ENCODE results near the gene STIMATE. TPM values are rescaled to one million over a fixed set of nuclear protein-coding genes. Genes with fewer than 3 reads are reported as not detected.
A peak's percentile ranks its signal among the peaks of the same experiment; 100 is the strongest.

STIMATE gene
- total and polyA plus RNA-seq, 4 donors = 14.0 to 24.4 (median 20.9) TPM

DNA sequence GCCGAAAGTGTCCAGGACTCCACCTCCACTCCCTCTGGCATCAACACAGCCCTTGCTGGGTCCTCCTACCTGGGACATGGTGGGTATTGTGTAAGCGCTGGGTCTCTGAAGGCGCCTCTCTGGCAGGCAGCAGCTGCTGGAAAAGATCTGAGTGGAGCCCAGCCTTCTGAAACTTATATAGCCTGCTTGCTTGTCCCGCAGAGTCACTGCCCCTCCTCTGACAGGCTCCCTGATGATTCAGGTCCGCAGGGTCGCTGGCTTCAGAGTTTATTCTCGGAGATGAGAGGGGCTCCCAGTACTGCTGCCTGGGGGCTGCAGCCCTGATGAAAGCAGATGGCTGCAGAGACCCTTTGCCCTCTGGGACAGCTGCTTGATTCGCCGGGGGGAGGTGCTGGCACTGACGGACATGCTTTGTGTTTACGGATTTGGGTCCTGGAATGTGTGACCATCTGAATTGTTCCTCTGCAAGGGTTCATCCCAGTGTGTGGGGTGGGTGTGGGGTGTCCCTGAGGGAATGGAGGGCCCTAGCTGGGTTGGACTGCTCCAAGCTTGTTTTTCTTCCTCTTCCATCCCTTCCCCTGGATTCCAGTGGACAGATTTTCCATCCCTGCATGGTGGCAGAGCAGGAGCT lies 62.4 kb downstream of the STIMATE start, which contains the start of gene MUSTN1:
TSS of gene MUSTN1 (minus strand) at position 149 of the 631 bp plus-strand sequence. CDS start at position 78, 71 bp downstream.
- H3K9ac ChIP-seq (ENCODE audit: low read depth in 1 of 2, low read length in 2 of 2) = no peak within 1 kb of the TSS
- H3K27me3 ChIP-seq (ENCODE audit: control insufficient read depth in 4 of 4, insufficient read depth in 4 of 4, low read length in 3 of 4) = no peaks in the 10 kb centered on the region
- WGBS = 40% methylated on average over 11 of the region's 11 CpGs
- peaks cover 11 to 48% (median 29%) of the 10 kb centered on the region in 4 donors for H3K4me1 ChIP-seq (ENCODE audit: control insufficient read depth in 4 of 4, insufficient read depth in 4 of 4, low read length in 3 of 4)
- no peak for DNase-seq (ENCODE audit: low spot score)
- H3K4me3 ChIP-seq (ENCODE audit: low read depth in 1 of 3, low read length in 3 of 3) = no peak within 1 kb of the TSS
- peaks cover 0 to 5% (median 1%) of the 10 kb centered on the region in 4 donors for H3K36me3 ChIP-seq (ENCODE audit: control insufficient read depth in 4 of 4, insufficient read depth in 3 of 4, low read depth in 1 of 4, low read length in 3 of 4)
- peak within 1 kb of the TSS in 1 of 2 donors; percentile 32 for H3K27ac ChIP-seq (ENCODE audit: low read depth in 1 of 2, low read length in 2 of 2)
- TF ChIP-seq EGR1 (IDR thresholded peaks at IDR 0.05; ENCODE audit: low read depth in 2 of 2) (no peak), RAD21 (IDR thresholded peaks at IDR 0.05) (no peak), HNF4G (IDR thresholded peaks at IDR 0.05) (no peak), RXRA (IDR thresholded peaks at IDR 0.05) (peak in 1 of 2 donors; percentile 23), HNF4A (conservative IDR thresholded peaks at IDR 0.05) (peak in 1 of 2 donors; percentile 2), GABPA (IDR thresholded peaks at IDR 0.05 in 1 of 2, conservative IDR thresholded peaks at IDR 0.05 in 1 of 2) (no peak), NR2F2 (IDR thresholded peaks at IDR 0.05) (no peak)
- TF ChIP-seq, protein P1, sequence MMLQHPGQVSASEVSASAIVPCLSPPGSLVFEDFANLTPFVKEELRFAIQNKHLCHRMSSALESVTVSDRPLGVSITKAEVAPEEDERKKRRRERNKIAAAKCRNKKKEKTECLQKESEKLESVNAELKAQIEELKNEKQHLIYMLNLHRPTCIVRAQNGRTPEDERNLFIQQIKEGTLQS (IDR thresholded peaks at IDR 0.05) = no peak
- no peaks in the 10 kb centered on the region for H3K9me3 ChIP-seq (ENCODE audit: control insufficient read depth in 4 of 4, low read length in 3 of 4)

DNA sequence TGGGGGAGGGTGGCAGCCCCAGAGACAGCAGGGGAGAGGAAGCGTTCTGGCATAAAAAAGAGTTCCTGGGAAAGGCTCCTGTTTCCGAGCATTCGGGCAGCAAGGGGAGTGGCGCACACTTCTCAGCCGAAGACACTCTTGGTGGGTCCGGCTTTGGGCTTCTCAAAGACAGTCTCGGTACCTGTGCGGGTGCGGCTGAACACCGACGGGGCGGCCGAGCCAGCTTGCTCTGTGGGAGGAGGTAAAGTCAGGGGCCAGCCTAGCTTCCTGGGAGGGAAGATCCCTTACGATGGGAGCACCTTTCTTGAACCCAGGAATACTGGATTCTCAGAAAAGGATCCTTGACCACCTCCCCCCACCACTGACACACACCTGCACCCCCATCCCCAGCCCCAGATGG lies 64.1 kb downstream of the STIMATE start:
- no peak for DNase-seq (ENCODE audit: low spot score)
- peak overlapping the region in 1 of 2 donors; percentile 2 for H3K27ac ChIP-seq (ENCODE audit: low read depth in 1 of 2, low read length in 2 of 2)
- H3K36me3 ChIP-seq (ENCODE audit: control insufficient read depth in 4 of 4, insufficient read depth in 3 of 4, low read depth in 1 of 4, low read length in 3 of 4) = peaks cover 0 to 15% (median 0%) of the 10 kb centered on the region in 4 donors
- no peaks in the 10 kb centered on the region for H3K9me3 ChIP-seq (ENCODE audit: control insufficient read depth in 4 of 4, low read length in 3 of 4)
- 96% methylated on average over 14 of the region's 14 CpGs for WGBS
- no peak overlapping the region for H3K9ac ChIP-seq (ENCODE audit: low read depth in 1 of 2, low read length in 2 of 2)
- H3K27me3 ChIP-seq (ENCODE audit: control insufficient read depth in 4 of 4, insufficient read depth in 4 of 4, low read length in 3 of 4) = no peaks in the 10 kb centered on the region
- H3K4me1 ChIP-seq (ENCODE audit: control insufficient read depth in 4 of 4, insufficient read depth in 4 of 4, low read length in 3 of 4) = peaks cover 11 to 56% (median 32%) of the 10 kb centered on the region in 4 donors
- TF ChIP-seq JUND (IDR thresholded peaks at IDR 0.05) (no peak), TAF1 (conservative IDR thresholded peaks at IDR 0.05) (no peak), SP1 (IDR thresholded peaks at IDR 0.05) (no peak), RAD21 (IDR thresholded peaks at IDR 0.05) (no peak)
- TF ChIP-seq, protein P2, sequence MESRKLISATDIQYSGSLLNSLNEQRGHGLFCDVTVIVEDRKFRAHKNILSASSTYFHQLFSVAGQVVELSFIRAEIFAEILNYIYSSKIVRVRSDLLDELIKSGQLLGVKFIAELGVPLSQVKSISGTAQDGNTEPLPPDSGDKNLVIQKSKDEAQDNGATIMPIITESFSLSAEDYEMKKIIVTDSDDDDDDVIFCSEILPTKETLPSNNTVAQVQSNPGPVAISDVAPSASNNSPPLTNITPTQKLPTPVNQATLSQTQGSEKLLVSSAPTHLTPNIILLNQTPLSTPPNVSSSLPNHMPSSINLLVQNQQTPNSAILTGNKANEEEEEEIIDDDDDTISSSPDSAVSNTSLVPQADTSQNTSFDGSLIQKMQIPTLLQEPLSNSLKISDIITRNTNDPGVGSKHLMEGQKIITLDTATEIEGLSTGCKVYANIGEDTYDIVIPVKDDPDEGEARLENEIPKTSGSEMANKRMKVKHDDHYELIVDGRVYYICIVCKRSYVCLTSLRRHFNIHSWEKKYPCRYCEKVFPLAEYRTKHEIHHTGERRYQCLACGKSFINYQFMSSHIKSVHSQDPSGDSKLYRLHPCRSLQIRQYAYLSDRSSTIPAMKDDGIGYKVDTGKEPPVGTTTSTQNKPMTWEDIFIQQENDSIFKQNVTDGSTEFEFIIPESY (IDR thresholded peaks at IDR 0.05) = no peak
- TF ChIP-seq, protein P1 (IDR thresholded peaks at IDR 0.05) = no peak
- no peak overlapping the region for H3K4me3 ChIP-seq (ENCODE audit: low read depth in 1 of 3, low read length in 3 of 3)

DNA sequence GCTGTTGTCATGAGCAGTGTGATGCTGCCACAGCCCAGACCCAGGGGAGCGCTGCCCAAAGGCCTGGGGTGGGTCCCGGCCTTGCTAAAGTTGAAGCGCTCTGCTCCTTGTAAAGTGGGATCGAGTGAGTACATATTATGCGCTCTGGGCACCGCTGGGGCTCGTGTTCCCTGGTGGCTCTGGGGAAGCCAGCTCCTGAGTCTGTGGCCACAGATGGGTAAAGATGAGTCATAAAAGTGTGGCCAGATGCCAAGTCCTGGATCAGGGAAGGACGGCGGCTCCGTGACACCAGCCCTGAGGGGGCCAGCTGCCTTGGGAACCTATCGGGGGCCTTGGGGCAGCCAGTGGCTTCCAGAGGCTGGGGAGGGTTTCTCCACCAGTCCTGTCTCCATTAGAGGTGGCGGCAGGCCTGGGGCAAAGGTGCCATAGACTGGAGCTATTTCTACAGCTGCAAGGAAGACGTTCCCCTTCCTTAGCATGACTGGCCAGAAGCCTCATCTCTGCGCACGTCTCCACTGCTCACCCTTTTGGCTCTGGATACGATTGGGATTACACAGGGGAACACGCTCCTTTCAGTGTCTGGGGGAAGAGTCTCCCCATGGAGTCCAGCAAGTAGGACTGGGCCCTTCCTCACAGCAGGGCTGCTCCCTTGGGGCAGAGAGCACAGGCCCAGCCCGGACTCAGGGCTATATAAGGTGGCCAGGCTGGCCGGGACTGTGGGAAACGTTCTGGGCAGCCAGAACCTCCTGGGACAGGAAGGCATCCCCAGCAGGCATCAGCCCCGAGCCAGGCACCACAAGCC lies 65.6 kb downstream of the STIMATE start:
- Histone ChIP-seq H3K36me3 (ENCODE audit: control insufficient read depth in 4 of 4, insufficient read depth in 3 of 4, low read depth in 1 of 4, low read length in 3 of 4) (peaks cover 2 to 19% (median 4%) of the 10 kb centered on the region in 4 donors), H3K9me3 (ENCODE audit: control insufficient read depth in 4 of 4, low read length in 3 of 4) (no peaks in the 10 kb centered on the region), H3K4me3 (ENCODE audit: low read depth in 1 of 3, low read length in 3 of 3) (peak overlapping the region; percentile 41 to 67 (median 43)), H3K4me1 (ENCODE audit: control insufficient read depth in 4 of 4, insufficient read depth in 4 of 4, low read length in 3 of 4) (peaks cover 11 to 60% (median 40%) of the 10 kb centered on the region in 4 donors), H3K27ac (ENCODE audit: low read depth in 1 of 2, low read length in 2 of 2) (peak overlapping the region; percentile 96 to 99), H3K27me3 (ENCODE audit: control insufficient read depth in 4 of 4, insufficient read depth in 4 of 4, low read length in 3 of 4) (no peaks in the 10 kb centered on the region), H3K9ac (ENCODE audit: low read depth in 1 of 2, low read length in 2 of 2) (peak overlapping the region; percentile 73 to 85)
- WGBS = 29% methylated on average over 21 of the region's 21 CpGs
- TF ChIP-seq FOXA2 (IDR thresholded peaks at IDR 0.05) = no peak
- TF ChIP-seq, protein P1 (IDR thresholded peaks at IDR 0.05) = peak; percentile 88
- TF ChIP-seq RXRA (IDR thresholded peaks at IDR 0.05) = peak in 1 of 2 donors; percentile 42
- peak in 1 of 2 donors; percentile 15 for TF ChIP-seq RAD21 (IDR thresholded peaks at IDR 0.05)
- TF ChIP-seq NR2F2 (IDR thresholded peaks at IDR 0.05) = peak; percentile 7
- TF ChIP-seq FOXA1 (IDR thresholded peaks at IDR 0.05) = no peak
- TF ChIP-seq JUND (IDR thresholded peaks at IDR 0.05) = peak; percentile 97
- DNase-seq (ENCODE audit: low spot score) = no peak
